Stimulated activated CD8-positive, alpha-beta memory T cell treated with anti-CD3 and anti-CD28 coated beads, Interleukin-15, amount 100 ng/mL, for 4 hours (primary cell): ENCODE data around the gene TIA1.
A peak's percentile ranks its signal among the peaks of the same experiment; 100 is the strongest.
"Not testable (repeated sequence)": the region's sequence is repeated elsewhere in the genome, so short reads cannot be mapped to it uniquely, and the experiment has no call there.

Experiments used
- DNase-seq, 2 donors: peaks; one replicate each; pipeline ENCODE4 v3.0.0-alpha.2; 2020; ENCODE audit warnings: low read depth in 2 of 2

TIA1 gene

GRCh38 chr2:70214953-70215549, 33.4 kb downstream of the TIA1 start:
- no peak for DNase-seq

GRCh38 chr2:70214365-70214764, 34.1 kb downstream of the TIA1 start:
- no peak for DNase-seq

GRCh38 chr2:70212298-70212932, 36.0 kb downstream of the TIA1 start:
- DNase-seq: no peak

- DNase-seq: no peak
These were observed 36.8 kb downstream of the TIA1 start for GRCh38 chr2:70211595-70211994.

GRCh38 chr2:70204452-70204851, 44.0 kb downstream of the TIA1 start:
- no peak for DNase-seq

GRCh38 chr2:70203086-70203485, 45.3 kb downstream of the TIA1 start:
- no peak for DNase-seq

- DNase-seq: no peak
These were observed 46.1 kb downstream of the TIA1 start for GRCh38 chr2:70202236-70202806.

- no peak for DNase-seq
These were observed 46.6 kb downstream of the TIA1 start for GRCh38 chr2:70201831-70202230.

- DNase-seq: no peak
These were observed 47.1 kb downstream of the TIA1 start for GRCh38 chr2:70201225-70201768.

- no peak for DNase-seq
These were observed 49.0 kb downstream of the TIA1 start for GRCh38 chr2:70199320-70199864.

GRCh38 chr2:70192516-70192915, 55.9 kb downstream of the TIA1 start:
- no peak for DNase-seq

GRCh38 chr2:70191244-70191735, 57.1 kb downstream of the TIA1 start:
- DNase-seq: no peak

- DNase-seq: peak; percentile 95 to 96
These were observed 57.8 kb downstream of the TIA1 start, which contains the start of gene C2orf42 for GRCh38 chr2:70190418-70191243. C2orf42 (minus strand) TSS chr2:70191019; CDS start chr2:70181985, 9,034 bp downstream.

- no peak for DNase-seq
These were observed 60.0 kb downstream of the TIA1 start for GRCh38 chr2:70188460-70188859.

GRCh38 chr2:70187170-70187569, 61.3 kb downstream of the TIA1 start:
- DNase-seq: not testable (repeated sequence)

- no peak for DNase-seq
These were observed 65.7 kb downstream of the TIA1 start for GRCh38 chr2:70182689-70183088.

- DNase-seq: no peak
These were observed 67.0 kb downstream of the TIA1 start for GRCh38 chr2:70181363-70181956.

GRCh38 chr2:70173520-70173919, 74.9 kb downstream of the TIA1 start:
- DNase-seq: no peak

GRCh38 chr2:70169654-70170245, 78.7 kb downstream of the TIA1 start:
- not testable (repeated sequence) for DNase-seq

GRCh38 chr2:70161069-70161534, 87.3 kb downstream of the TIA1 start:
- no peak for DNase-seq

GRCh38 chr2:70160545-70160944, 87.9 kb downstream of the TIA1 start:
- no peak for DNase-seq
